Neural progenitor cell (in vitro differentiated cells): Measurements from ENCODE around the gene FAM118A.

Experiments
- CTCF ChIP-seq: fragments of 200-600 bp; sonication (generic); IDR thresholded peaks from 2 replicates; pipeline ENCODE4 v1.5.1; 2017; ENCODE audit warnings: antibody characterized with exemption, mild to moderate bottlenecking
- EZH2 ChIP-seq: fragments of 200-600 bp; sonication (generic); IDR thresholded peaks from 2 replicates; pipeline ENCODE4 v1.6.1; 2017; ENCODE audit warnings: antibody characterized with exemption, mild to moderate bottlenecking, moderate library complexity

GRCh38 chr22:45357490-45357889, 47.8 kb downstream of the FAM118A start:
- TF ChIP-seq CTCF (no peak), EZH2 (no peak)
